ENCODE results near the gene VSTM4. TPM values are rescaled to one million over a fixed set of nuclear protein-coding genes. Genes with fewer than 3 reads are reported as not detected.

Gene VSTM4
- total RNA-seq, 1 donor from 2014 or later: 19.5 TPM

- TF ChIP-seq CTCF (IDR thresholded peaks at IDR 0.05): no peak
- H3K4me3 ChIP-seq: no peak overlapping the region
- DNase-seq: no peak
- no peaks in the 10 kb centered on the region for H3K9me3 ChIP-seq
- no peaks in the 10 kb centered on the region for H3K36me3 ChIP-seq
- ATAC-seq: no peak
- H3K27me3 ChIP-seq: no peaks in the 10 kb centered on the region
- no peak overlapping the region for H3K27ac ChIP-seq
- intact Hi-C loops (cut with DNase I): no loop called here
- H3K4me1 ChIP-seq: no peaks in the 10 kb centered on the region
Observed at GRCh38 chr10:49151025-49151445, 35.7 kb upstream of the VSTM4 start.

- intact Hi-C loops (cut with DNase I): no loop called here
- Histone ChIP-seq H3K9me3 (no peaks in the 10 kb centered on the region), H3K4me1 (no peaks in the 10 kb centered on the region), H3K27me3 (no peaks in the 10 kb centered on the region), H3K36me3 (no peaks in the 10 kb centered on the region), H3K27ac (no peak overlapping the region), H3K4me3 (no peak overlapping the region)
- DNase-seq: no peak
- TF ChIP-seq CTCF (IDR thresholded peaks at IDR 0.05): no peak
- no peak for ATAC-seq
Observed at GRCh38 chr10:49150426-49150825, 35.1 kb upstream of the VSTM4 start.

GRCh38 chr10:49149881-49150280, 34.6 kb upstream of the VSTM4 start:
- TF ChIP-seq CTCF (IDR thresholded peaks at IDR 0.05): no peak
- H3K4me1 ChIP-seq: no peaks in the 10 kb centered on the region
- no peak overlapping the region for H3K27ac ChIP-seq
- H3K9me3 ChIP-seq: no peaks in the 10 kb centered on the region
- intact Hi-C loops (cut with DNase I): no loop called here
- no peak for DNase-seq
- no peak for ATAC-seq
- no peaks in the 10 kb centered on the region for H3K27me3 ChIP-seq
- H3K36me3 ChIP-seq: no peaks in the 10 kb centered on the region
- no peak overlapping the region for H3K4me3 ChIP-seq

GRCh38 chr10:49144058-49144720, 28.9 kb upstream of the VSTM4 start:
- Histone ChIP-seq H3K27me3 (no peaks in the 10 kb centered on the region), H3K9me3 (no peaks in the 10 kb centered on the region), H3K36me3 (no peaks in the 10 kb centered on the region), H3K4me1 (peaks cover 10% of the 10 kb centered on the region), H3K4me3 (no peak overlapping the region), H3K27ac (no peak overlapping the region)
- DNase-seq (no peak), ATAC-seq (peak; percentile 47)
- no peak for TF ChIP-seq CTCF (IDR thresholded peaks at IDR 0.05)
- intact Hi-C loops (cut with DNase I): no loop called here

- intact Hi-C loops (cut with DNase I): no loop called here
- H3K4me3 ChIP-seq: no peak overlapping the region
- H3K36me3 ChIP-seq: no peaks in the 10 kb centered on the region
- peaks cover 10% of the 10 kb centered on the region for H3K4me1 ChIP-seq
- DNase-seq (no peak), ATAC-seq (no peak)
- no peaks in the 10 kb centered on the region for H3K27me3 ChIP-seq
- TF ChIP-seq CTCF (IDR thresholded peaks at IDR 0.05): no peak
- H3K27ac ChIP-seq: no peak overlapping the region
- no peaks in the 10 kb centered on the region for H3K9me3 ChIP-seq
Observed at GRCh38 chr10:49143249-49143648, 27.9 kb upstream of the VSTM4 start.
